Endodermal cell (in vitro differentiated cells): ENCODE results near the gene USP1. TPM values are rescaled to one million over a fixed set of nuclear protein-coding genes. Genes with fewer than 3 reads are reported as not detected.

Experiments
- DNase-seq: peaks from one replicate; pipeline ENCODE4 v3.0.0-alpha.2; 2017
- H3K27ac ChIP-seq: 2 replicates; pipeline ENCODE4 v1.5.1; 2013; ENCODE audit warnings: mild to moderate bottlenecking, low read depth, low read length, moderate library complexity
- H3K27me3 ChIP-seq: 2 replicates; pipeline ENCODE4 v1.6.1; 2013; ENCODE audit warnings: mild to moderate bottlenecking, low read length, moderate library complexity; ENCODE audit not compliant: insufficient read depth, control insufficient read depth, poor library complexity, severe bottlenecking
- H3K36me3 ChIP-seq: 2 replicates; pipeline ENCODE4 v1.7.0; 2013; ENCODE audit warnings: mild to moderate bottlenecking, low read length, moderate library complexity; ENCODE audit not compliant: control insufficient read depth, insufficient read depth
- H3K4me1 ChIP-seq: one replicate; pipeline ENCODE4 v1.7.0; 2013; ENCODE audit warnings: low read length; ENCODE audit not compliant: control insufficient read depth, insufficient read depth
- H3K4me3 ChIP-seq: 2 replicates; pipeline ENCODE4 v1.5.1; 2013; ENCODE audit warnings: mild to moderate bottlenecking, low read length, moderate library complexity
- H3K9ac ChIP-seq: 2 replicates; pipeline ENCODE4 v1.6.1; 2013; ENCODE audit warnings: mild to moderate bottlenecking, low read length, moderate library complexity; ENCODE audit not compliant: poor library complexity, severe bottlenecking; ENCODE audit errors: extremely low read depth
- H3K9me3 ChIP-seq: 2 replicates; pipeline ENCODE4 v1.6.1; 2013; ENCODE audit warnings: mild to moderate bottlenecking, low read length, moderate library complexity; ENCODE audit not compliant: control insufficient read depth
- H3K27ac Mint-ChIP-seq: 2 replicates; pipeline ENCODE4 v1.8.0; 2020; ENCODE audit warnings: mixed read lengths
- H3K27me3 Mint-ChIP-seq: 2 replicates; pipeline ENCODE4 v1.8.0; 2021; ENCODE audit warnings: mild to moderate bottlenecking, mixed read lengths; ENCODE audit not compliant: insufficient read depth
- H3K36me3 Mint-ChIP-seq: 2 replicates; pipeline ENCODE4 v1.8.0; 2020; ENCODE audit warnings: low read depth, mixed read lengths
- H3K4me1 Mint-ChIP-seq: 2 replicates; pipeline ENCODE4 v1.8.0; 2020; ENCODE audit warnings: mixed read lengths
- H3K4me3 Mint-ChIP-seq: 2 replicates; pipeline ENCODE4 v1.8.0; 2020; ENCODE audit warnings: mild to moderate bottlenecking, moderate library complexity, mixed read lengths
- H3K9me3 Mint-ChIP-seq: 2 replicates; pipeline ENCODE4 v1.8.0; 2020; ENCODE audit warnings: mild to moderate bottlenecking, mixed read lengths
- CTCF ChIP-seq: fragments of 200-600 bp; sonication (generic); conservative IDR thresholded peaks from 2 replicates; pipeline ENCODE4 v1.5.0; 2021; ENCODE audit warnings: antibody characterized with exemption, mild to moderate bottlenecking
- WGBS, 2 experiments: methylation state at CpG; one replicate each; pipeline versions ENCODE4 v1.1.5 to v1.1.7; 2013; ENCODE audit warnings: missing lambda C conversion rate in 2 of 2, mixed read lengths in 1 of 2; ENCODE audit not compliant: insufficient coverage in 1 of 2, insufficient read length in 1 of 2; 5-methylcytosine and 5-hydroxymethylcytosine counted together
- total RNA-seq, 2 donors: library from RNA; stranded (reverse); fragmentation: NEBNext Ultra II Directional in 1 of 2; extraction: Animal tissue kit (Norgen Biotek cat#: 25700) in 1 of 2; gene quantifications; 2 replicates in 1 of 2; 3 replicates in 1 of 2; pipeline ENCODE4 v1.2.1, GENCODE V29; 2021

Gene USP1
- total RNA-seq, 2 donors from 2014 or later, result 42.5 to 55.8 TPM

- Histone ChIP-seq H3K36me3 (peaks cover 46% of the 10 kb centered on the region), H3K9ac (no peak overlapping the region), H3K27ac (no peak overlapping the region), H3K9me3 (no peaks in the 10 kb centered on the region), H3K27me3 (no peaks in the 10 kb centered on the region), H3K4me1 (no peaks in the 10 kb centered on the region), H3K4me3 (no peak overlapping the region)
- H3K9me3 Mint-ChIP-seq, result no peaks in the 10 kb centered on the region
- DNase-seq, result no peak
- no peak for TF ChIP-seq CTCF
- H3K36me3 Mint-ChIP-seq, result peaks cover 47% of the 10 kb centered on the region
- H3K27me3 Mint-ChIP-seq, result no peaks in the 10 kb centered on the region
- WGBS, 2 experiments, result 93 to 96% methylated on average over 3 to 4 of the region's 4 CpGs
- H3K4me3 Mint-ChIP-seq, result no peak overlapping the region
- no peak overlapping the region for H3K27ac Mint-ChIP-seq
- H3K4me1 Mint-ChIP-seq, result no peaks in the 10 kb centered on the region
Observed at GRCh38 chr1:62494137-62494536, 57.3 kb downstream of the USP1 start.

GRCh38 chr1:62500210-62500609, 63.4 kb downstream of the USP1 start:
- H3K36me3 ChIP-seq, result peaks cover 17% of the 10 kb centered on the region
- TF ChIP-seq CTCF, result no peak
- no peak overlapping the region for H3K4me3 Mint-ChIP-seq
- H3K4me1 Mint-ChIP-seq, result no peaks in the 10 kb centered on the region
- DNase-seq, result no peak
- no peak overlapping the region for H3K27ac ChIP-seq
- no peaks in the 10 kb centered on the region for H3K4me1 ChIP-seq
- H3K9me3 Mint-ChIP-seq, result no peaks in the 10 kb centered on the region
- H3K9ac ChIP-seq, result no peak overlapping the region
- H3K27ac Mint-ChIP-seq, result no peak overlapping the region
- H3K4me3 ChIP-seq, result no peak overlapping the region
- no peaks in the 10 kb centered on the region for H3K9me3 ChIP-seq
- H3K27me3 ChIP-seq, result no peaks in the 10 kb centered on the region
- no peaks in the 10 kb centered on the region for H3K27me3 Mint-ChIP-seq
- peaks cover 56% of the 10 kb centered on the region for H3K36me3 Mint-ChIP-seq

Other genes with a start within 250 kb of the USP1 start
- gene L1TD1, start 242.2 kb upstream of the USP1 start, total RNA-seq, result 100 to 1,000 TPM in 1 of 2 donors, 10 to 100 TPM in 1; 66.7 to 200 TPM
- under 1 TPM; 0.46 to 0.70 TPM for gene KANK4, start 117.6 kb upstream of the USP1 start, total RNA-seq
- gene ANGPTL3, start 160.5 kb downstream of the USP1 start, total RNA-seq, result not detected